ENCODE data around the gene ABCA3. TPM values are rescaled to one million over a fixed set of nuclear protein-coding genes. Genes with fewer than 3 reads are reported as not detected.

Gene ABCA3
- total and polyA plus RNA-seq, 2 of the 8 experiments (the other 6 are each of a cell fraction or from before 2014, with no cell fraction given): 5.7 to 7.9 TPM

DNA sequence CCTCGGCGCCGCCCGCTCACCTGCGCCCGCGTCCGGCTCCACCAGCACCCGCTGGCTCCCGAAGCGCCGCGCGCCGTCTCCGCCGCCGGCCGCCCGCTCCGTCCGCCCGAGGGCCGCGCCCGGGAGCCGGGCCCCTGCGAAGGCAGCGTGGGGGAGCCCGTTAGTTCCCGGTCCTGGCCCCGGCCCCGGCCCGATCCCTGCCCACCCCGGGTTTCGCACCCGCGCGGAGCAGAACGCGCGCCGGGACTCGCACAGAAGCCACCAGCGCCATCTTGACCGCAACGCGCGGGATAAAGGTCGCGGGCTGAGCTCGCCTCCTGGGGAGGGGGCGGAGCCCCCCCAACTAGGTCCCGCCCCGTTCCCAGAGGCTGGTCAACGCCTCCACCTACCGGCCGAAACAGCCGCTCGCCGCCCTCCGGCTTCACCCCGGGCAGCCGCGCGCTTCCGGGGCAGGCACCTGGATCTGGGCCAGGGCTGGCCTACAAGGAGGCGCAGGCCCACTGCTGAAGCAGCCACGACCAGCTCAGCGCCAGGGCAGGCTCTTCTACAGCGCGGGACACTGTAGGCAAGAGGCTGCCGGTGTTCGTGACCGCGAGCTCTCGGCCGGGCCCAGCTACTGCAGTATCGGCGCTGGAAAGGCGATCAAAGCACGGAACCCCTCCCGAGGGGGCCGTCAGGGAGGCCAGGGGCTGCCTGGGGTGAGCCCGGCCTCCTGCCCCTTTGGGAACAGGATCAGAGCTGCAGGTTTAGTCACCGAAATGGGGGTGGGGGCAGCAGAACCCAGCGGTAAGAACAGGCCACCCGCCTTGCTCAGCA is 89.0 kb downstream of the ABCA3 start, which contains the start of gene ECI1:
ECI1 (minus strand) TSS at position 292 of the 816 bp plus-strand sequence; CDS start at position 271, 21 bp downstream.
- peaks cover 0 to 23% of the 10 kb centered on the region in 2 experiments; a peak in 2 of 4 replicates for H3K79me2 ChIP-seq (ENCODE audit: control insufficient read depth in 1 of 2, insufficient read depth in 2 of 2, low read length in 2 of 2)
- peak within 1 kb of the TSS; percentile 63 to 84 for H3K4me2 ChIP-seq (ENCODE audit: insufficient read depth in 1 of 2, low read depth in 2 of 2, low read length in 2 of 2)
- no peaks in the 10 kb centered on the region for H3K27me3 ChIP-seq (replicated peaks in 1 of 4; ENCODE audit: control insufficient read depth in 3 of 4, extremely low read depth in 1 of 4, insufficient read depth in 3 of 4, low read length in 3 of 4)
- H2BK20ac ChIP-seq (ENCODE audit: low read length): no peak within 1 kb of the TSS
- peaks cover 6 to 13% of the 10 kb centered on the region in 2 experiments for H4K20me1 ChIP-seq (replicated peaks in 1 of 2; ENCODE audit: control insufficient read depth in 1 of 2, insufficient read depth in 2 of 2, low read length in 2 of 2)
- H3K27ac ChIP-seq (ENCODE audit: low read depth, low read length): peak within 1 kb of the TSS; percentile 86
- no peaks in the 10 kb centered on the region for H3K9me3 ChIP-seq (ENCODE audit: insufficient read depth in 2 of 2, low read depth in 1 of 2, low read length in 1 of 2)
- peak; percentile 84 to 96 for DNase-seq (ENCODE audit: low read depth in 1 of 2, low spot score in 2 of 2)
- H3K23me2 ChIP-seq (ENCODE audit: low read depth, low read length): peaks cover 3% of the 10 kb centered on the region; the same call in 1 of the 2 replicates
- ChIA-PET CTCF (ENCODE audit: partially characterized antibody) (interaction anchor here (0.5 to 2.6 kb wide), 20 partner anchors 9 to 695 kb away, joined by 3 to 26 read pairs (median 4); partner anchors contain the start of gene DNASE1L2), POLR2A (ENCODE audit: partially characterized antibody) (interaction anchor here (0.6 to 13.9 kb wide), 41 partner anchors 12 to 352 kb away, joined by 3 to 228 read pairs (median 5); partner anchors contain the start of genes AMDHD2, CEMP1, DNASE1L2 and E4F1)
- H3K4ac ChIP-seq (replicated peaks; ENCODE audit: insufficient read length, low read depth, low read length): no peak within 1 kb of the TSS
- 6% methylated on average over 82 of the region's 88 CpGs; no CpG with 5 or more reads in 1 of the 2 experiments for WGBS, 2 experiments (ENCODE audit: extremely low coverage in 1 of 2, insufficient coverage in 1 of 2, insufficient read length in 1 of 2, insufficient replicate concordance in 2 of 2, low coverage in 1 of 2, low lambda C conversion rate in 2 of 2, missing lambda C conversion rate in 1 of 2)
- peak within 1 kb of the TSS; percentile 68; the same call in 1 of the 2 replicates for H2BK12ac ChIP-seq (ENCODE audit: low read depth, low read length)
- peak within 1 kb of the TSS; percentile 42 for H3K56ac ChIP-seq (replicated peaks; ENCODE audit: insufficient read length, low read depth, low read length)
- H2BK120ac ChIP-seq (replicated peaks; ENCODE audit: low read depth, low read length): no peak within 1 kb of the TSS
- H3K14ac ChIP-seq (ENCODE audit: insufficient read length): no peak within 1 kb of the TSS
- H2BK5ac ChIP-seq (ENCODE audit: low read depth, low read length): peak within 1 kb of the TSS; percentile 90
- peaks cover 4% of the 10 kb centered on the region; the same call in 1 of the 2 replicates for H3K79me1 ChIP-seq (ENCODE audit: low read depth, low read length)
- no peak within 1 kb of the TSS for H2AFZ ChIP-seq (ENCODE audit: low read length)
- peak within 1 kb of the TSS; percentile 78 for H3K18ac ChIP-seq (ENCODE audit: extremely low read depth, low read length)
- peaks cover 4 to 6% (median 5%) of the 10 kb centered on the region in 4 experiments; a peak in 6 of 7 replicates for H3K4me1 ChIP-seq (replicated peaks in 1 of 4; ENCODE audit: control insufficient read depth in 3 of 4, insufficient read depth in 4 of 4, low read length in 3 of 4)
- peak within 1 kb of the TSS; percentile 68 to 95 (median 79) for H3K9ac ChIP-seq (replicated peaks in 1 of 4; ENCODE audit: extremely low read depth in 1 of 4, low read depth in 3 of 4, low read length in 3 of 4)
- H2AK5ac ChIP-seq (ENCODE audit: low read depth, low read length): peak within 1 kb of the TSS; percentile 9; the same call in 1 of the 2 replicates
- H3K4me3 ChIP-seq (ENCODE audit: extremely low read depth in 1 of 4, insufficient read depth in 2 of 4, low read depth in 3 of 4, low read length in 4 of 4): peak within 1 kb of the TSS; percentile 76 to 95 (median 83)
- H4K5ac ChIP-seq (ENCODE audit: insufficient read length, low read depth, low read length): peak within 1 kb of the TSS; percentile 87
- no peak within 1 kb of the TSS for H2BK15ac ChIP-seq (ENCODE audit: low read length)
- H3K36me3 ChIP-seq (ENCODE audit: control insufficient read depth in 2 of 4, insufficient read depth in 4 of 4, low read length in 3 of 4): peaks cover 19 to 46% (median 34%) of the 10 kb centered on the region in 4 experiments
- no peak for FAIRE-seq
- no peak within 1 kb of the TSS for H4K91ac ChIP-seq (replicated peaks; ENCODE audit: insufficient read length, low read length)
- no peak within 1 kb of the TSS for H3K23ac ChIP-seq (ENCODE audit: insufficient read length)
- H4K8ac ChIP-seq (ENCODE audit: extremely low read depth, insufficient read depth, low read length): peak within 1 kb of the TSS; percentile 96
- TF ChIP-seq SIN3A (conservative IDR thresholded peaks at IDR 0.05 in 1 of 2, IDR thresholded peaks at IDR 0.05 in 1 of 2; ENCODE audit: low read depth in 1 of 2, low read length in 2 of 2): peak in 1 of 2 experiments; percentile 58; a peak in 1 of 4 replicates
- TF ChIP-seq RAD21 (IDR thresholded peaks at IDR 0.05 in 1 of 2, conservative IDR thresholded peaks at IDR 0.05 in 1 of 2; ENCODE audit: low read depth in 2 of 2, low read length in 2 of 2): peak; percentile 62 to 71; a peak in 3 of 4 replicates
- TF ChIP-seq BACH1 (IDR thresholded peaks at IDR 0.05; ENCODE audit: low read length): peak; percentile 70
- TF ChIP-seq, protein P1, sequence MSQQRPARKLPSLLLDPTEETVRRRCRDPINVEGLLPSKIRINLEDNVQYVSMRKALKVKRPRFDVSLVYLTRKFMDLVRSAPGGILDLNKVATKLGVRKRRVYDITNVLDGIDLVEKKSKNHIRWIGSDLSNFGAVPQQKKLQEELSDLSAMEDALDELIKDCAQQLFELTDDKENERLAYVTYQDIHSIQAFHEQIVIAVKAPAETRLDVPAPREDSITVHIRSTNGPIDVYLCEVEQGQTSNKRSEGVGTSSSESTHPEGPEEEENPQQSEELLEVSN (IDR thresholded peaks at IDR 0.05): peak; percentile 25; the same call in 1 of the 2 replicates
- peak; percentile 43; the same call in 1 of the 2 replicates for TF ChIP-seq CHD2 (IDR thresholded peaks at IDR 0.05; ENCODE audit: low read length)
- TF ChIP-seq EZH2 (IDR thresholded peaks at IDR 0.05; ENCODE audit: low read depth, low read length, severe bottlenecking): no peak
- peak; percentile 89 to 90 for TF ChIP-seq POLR2A (IDR thresholded peaks at IDR 0.05; ENCODE audit: control extremely low read depth in 1 of 2, low read depth in 2 of 2, low read length in 2 of 2)
- TF ChIP-seq TCF12 (IDR thresholded peaks at IDR 0.05; ENCODE audit: low read depth, low read length): 0 out of 2 replicates have a peak, but pooled peaks have one; percentile 70
- TF ChIP-seq PHF8 (conservative IDR thresholded peaks at IDR 0.05; ENCODE audit: low read depth, low read length): peak; percentile 87

Measured in H1 (cell line).